ENCODE data around the gene VSNL1. TPM values are rescaled to one million over a fixed set of nuclear protein-coding genes. Genes with fewer than 3 reads are reported as not detected.

Gene VSNL1
- total RNA-seq, 1 experiment from 2014 or later: not detected

DNA sequence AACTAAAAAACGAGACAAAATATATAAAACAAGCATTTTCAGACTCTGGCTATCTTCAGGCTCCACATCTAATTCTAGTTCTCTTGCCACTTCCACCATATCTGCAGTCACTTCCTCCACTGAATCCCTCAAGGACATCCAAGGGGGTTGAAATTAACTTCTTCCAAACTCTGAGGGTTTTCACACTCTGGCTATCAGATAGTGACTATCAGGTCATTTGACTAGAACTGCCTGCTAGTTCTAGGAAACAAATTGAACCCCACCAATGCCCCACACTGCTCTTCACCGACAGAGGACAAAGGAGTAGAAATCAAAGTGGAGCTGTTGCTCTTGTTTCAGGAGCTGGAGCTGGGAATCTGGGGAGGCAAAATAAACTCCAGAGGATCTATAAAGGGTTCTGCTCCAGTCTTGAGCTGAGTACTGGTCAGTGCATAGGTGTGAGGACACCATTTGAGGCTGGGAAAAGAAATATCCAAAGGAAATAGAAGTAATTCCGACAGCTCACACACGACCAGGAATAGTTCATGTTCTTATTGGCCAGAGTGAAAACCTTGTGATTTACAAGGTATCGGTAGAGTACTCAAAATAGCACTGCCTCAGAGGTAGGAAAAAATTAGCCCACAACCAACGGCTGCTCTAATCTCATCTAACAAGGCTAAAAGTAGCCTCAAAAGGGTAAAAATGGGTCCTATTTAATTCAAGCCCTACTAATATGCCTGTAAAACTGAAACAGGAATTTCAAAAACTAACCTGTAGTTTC, 141.8 kb downstream of the VSNL1 start:
- H3K79me2 ChIP-seq (ENCODE audit: low read length): no peaks in the 10 kb centered on the region
- CTCF ChIA-PET: no interaction called here
- peaks cover 7% of the 10 kb centered on the region; the same call in 1 of the 2 replicates for H4K20me1 ChIP-seq (ENCODE audit: low read length)
- no TSS peak for BruUV-seq (replicated peaks)
- DNase-seq: no peak
- no peak overlapping the region for H3K9ac ChIP-seq (ENCODE audit: low read length)
- ATAC-seq: no peak
- no peak overlapping the region for H3K27ac ChIP-seq (ENCODE audit: low read length)
- H3K4me3 ChIP-seq (ENCODE audit: low read length): no peak overlapping the region
- H3K9me3 ChIP-seq (ENCODE audit: low read length): no peaks in the 10 kb centered on the region
- H2AFZ ChIP-seq (ENCODE audit: low read length): no peak overlapping the region
- peaks cover 12% of the 10 kb centered on the region; the same call in 1 of the 2 replicates for H3K36me3 ChIP-seq (ENCODE audit: low read depth, low read length)
- no peaks in the 10 kb centered on the region for H3F3A ChIP-seq (ENCODE audit: low read length, unreplicated experiment)
- H3K4me1 ChIP-seq (ENCODE audit: insufficient read depth, low read length): peaks cover 14% of the 10 kb centered on the region
- no peaks in the 10 kb centered on the region for H3K27me3 ChIP-seq (ENCODE audit: low read length)
- no peak overlapping the region for H3K4me2 ChIP-seq (ENCODE audit: low read length)
- no peaks in the 10 kb centered on the region for H3K9me2 ChIP-seq (replicated peaks; ENCODE audit: low read length)
- POLR2A ChIA-PET (ENCODE audit: unreplicated experiment): no interaction called here
- intact Hi-C loops (cut with micrococcal nuclease): no loop called here
- TF ChIP-seq, protein P1, sequence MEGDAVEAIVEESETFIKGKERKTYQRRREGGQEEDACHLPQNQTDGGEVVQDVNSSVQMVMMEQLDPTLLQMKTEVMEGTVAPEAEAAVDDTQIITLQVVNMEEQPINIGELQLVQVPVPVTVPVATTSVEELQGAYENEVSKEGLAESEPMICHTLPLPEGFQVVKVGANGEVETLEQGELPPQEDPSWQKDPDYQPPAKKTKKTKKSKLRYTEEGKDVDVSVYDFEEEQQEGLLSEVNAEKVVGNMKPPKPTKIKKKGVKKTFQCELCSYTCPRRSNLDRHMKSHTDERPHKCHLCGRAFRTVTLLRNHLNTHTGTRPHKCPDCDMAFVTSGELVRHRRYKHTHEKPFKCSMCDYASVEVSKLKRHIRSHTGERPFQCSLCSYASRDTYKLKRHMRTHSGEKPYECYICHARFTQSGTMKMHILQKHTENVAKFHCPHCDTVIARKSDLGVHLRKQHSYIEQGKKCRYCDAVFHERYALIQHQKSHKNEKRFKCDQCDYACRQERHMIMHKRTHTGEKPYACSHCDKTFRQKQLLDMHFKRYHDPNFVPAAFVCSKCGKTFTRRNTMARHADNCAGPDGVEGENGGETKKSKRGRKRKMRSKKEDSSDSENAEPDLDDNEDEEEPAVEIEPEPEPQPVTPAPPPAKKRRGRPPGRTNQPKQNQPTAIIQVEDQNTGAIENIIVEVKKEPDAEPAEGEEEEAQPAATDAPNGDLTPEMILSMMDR (conservative IDR thresholded peaks at IDR 0.05; ENCODE audit: low read depth, low read length): no peak
- TF ChIP-seq EZH2 (IDR thresholded peaks at IDR 0.05; ENCODE audit: low read length, unreplicated experiment): no peak
- no peak for TF ChIP-seq EZH2phosphoT487 (IDR thresholded peaks at IDR 0.05; ENCODE audit: borderline replicate concordance, low read length)

DNA sequence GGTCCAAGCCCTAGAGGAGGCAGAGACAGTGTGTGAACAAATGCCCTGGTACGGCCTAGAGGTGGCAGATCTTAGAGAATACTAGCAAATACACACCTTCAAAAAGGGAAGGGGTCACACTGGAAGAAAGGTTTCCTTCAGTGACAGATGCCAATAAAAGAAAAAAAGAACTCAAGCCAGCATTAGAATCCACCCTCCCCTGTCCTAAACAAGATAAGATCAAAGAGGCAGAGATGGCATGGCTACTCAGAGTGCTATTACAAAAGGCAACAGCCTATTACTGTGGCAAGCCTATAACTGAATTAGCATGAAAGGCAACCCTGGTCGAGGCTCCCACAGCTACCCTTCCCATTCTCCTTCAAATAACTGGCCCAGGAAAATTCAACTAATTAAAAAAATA, 143.5 kb downstream of the VSNL1 start:
- Histone ChIP-seq H2AFZ (ENCODE audit: low read length) (no peak overlapping the region), H3K9ac (ENCODE audit: low read length) (no peak overlapping the region), H3K79me2 (ENCODE audit: low read length) (no peaks in the 10 kb centered on the region), H3F3A (ENCODE audit: low read length, unreplicated experiment) (no peaks in the 10 kb centered on the region), H3K4me3 (ENCODE audit: low read length) (no peak overlapping the region), H3K36me3 (ENCODE audit: low read depth, low read length) (peaks cover 15% of the 10 kb centered on the region; the same call in 1 of the 2 replicates), H3K9me3 (ENCODE audit: low read length) (no peaks in the 10 kb centered on the region), H4K20me1 (ENCODE audit: low read length) (peaks cover 7% of the 10 kb centered on the region; the same call in 1 of the 2 replicates), H3K27me3 (ENCODE audit: low read length) (no peaks in the 10 kb centered on the region), H3K27ac (ENCODE audit: low read length) (no peak overlapping the region), H3K4me2 (ENCODE audit: low read length) (no peak overlapping the region), H3K9me2 (replicated peaks; ENCODE audit: low read length) (no peaks in the 10 kb centered on the region), H3K4me1 (ENCODE audit: insufficient read depth, low read length) (peaks cover 14% of the 10 kb centered on the region)
- POLR2A ChIA-PET (ENCODE audit: unreplicated experiment): no interaction called here
- ATAC-seq: no peak
- intact Hi-C loops (cut with micrococcal nuclease): no loop called here
- BruUV-seq (replicated peaks): no TSS peak
- CTCF ChIA-PET: no interaction called here
- TF ChIP-seq EZH2 (IDR thresholded peaks at IDR 0.05; ENCODE audit: low read length, unreplicated experiment) (no peak), EZH2phosphoT487 (IDR thresholded peaks at IDR 0.05; ENCODE audit: borderline replicate concordance, low read length) (no peak)
- TF ChIP-seq, protein P1 (conservative IDR thresholded peaks at IDR 0.05; ENCODE audit: low read depth, low read length): no peak
- no peak for DNase-seq

DNA sequence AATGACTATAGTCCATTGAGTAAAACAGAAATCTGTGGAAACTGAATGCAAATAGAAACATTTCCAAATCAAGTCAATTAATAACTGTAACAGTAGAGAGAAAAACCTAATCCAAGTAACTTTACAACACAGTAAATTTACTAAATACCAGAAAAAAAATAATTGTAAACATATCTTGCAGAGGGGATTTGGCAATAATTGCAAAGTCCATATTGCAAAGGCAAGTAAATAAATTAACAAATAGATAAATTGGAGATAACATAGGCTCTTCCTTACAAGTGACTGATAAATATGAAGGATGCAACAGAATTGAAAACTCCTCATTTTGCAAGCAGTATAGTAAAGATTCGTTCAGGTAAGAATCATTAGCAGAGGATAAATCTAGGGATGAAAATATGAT, 148.1 kb downstream of the VSNL1 start:
- Histone ChIP-seq H3K27me3 (ENCODE audit: low read length) (no peaks in the 10 kb centered on the region), H3K4me3 (ENCODE audit: low read length) (no peak overlapping the region), H3K4me2 (ENCODE audit: low read length) (no peak overlapping the region), H2AFZ (ENCODE audit: low read length) (no peak overlapping the region), H3K9ac (ENCODE audit: low read length) (no peak overlapping the region), H3K4me1 (ENCODE audit: insufficient read depth, low read length) (no peaks in the 10 kb centered on the region), H3K9me3 (ENCODE audit: low read length) (no peaks in the 10 kb centered on the region), H3K36me3 (ENCODE audit: low read depth, low read length) (peaks cover 12% of the 10 kb centered on the region; the same call in 1 of the 2 replicates), H3F3A (ENCODE audit: low read length, unreplicated experiment) (no peaks in the 10 kb centered on the region), H3K9me2 (replicated peaks; ENCODE audit: low read length) (no peaks in the 10 kb centered on the region), H3K79me2 (ENCODE audit: low read length) (no peaks in the 10 kb centered on the region), H4K20me1 (ENCODE audit: low read length) (no peaks in the 10 kb centered on the region), H3K27ac (ENCODE audit: low read length) (no peak overlapping the region)
- TF ChIP-seq EZH2 (IDR thresholded peaks at IDR 0.05; ENCODE audit: low read length, unreplicated experiment) (no peak), EZH2phosphoT487 (IDR thresholded peaks at IDR 0.05; ENCODE audit: borderline replicate concordance, low read length) (no peak)
- TF ChIP-seq, protein P1 (conservative IDR thresholded peaks at IDR 0.05; ENCODE audit: low read depth, low read length): no peak
- ChIA-PET CTCF (no interaction called here), POLR2A (ENCODE audit: unreplicated experiment) (no interaction called here)
- no TSS peak for BruUV-seq (replicated peaks)
- DNase-seq (no peak), ATAC-seq (no peak)
- intact Hi-C loops (cut with micrococcal nuclease): no loop called here
